Measurements from ENCODE around the gene MICA.

- no peak for TF ChIP-seq POLR2AphosphoS5 (IDR thresholded peaks at IDR 0.05)
- TF ChIP-seq CTCF (IDR thresholded peaks at IDR 0.05): no peak
- TF ChIP-seq POLR2A (IDR thresholded peaks at IDR 0.05): no peak
Observed at GRCh38 chr6:31354864-31355582, 48.4 kb upstream of the MICA start.
